GM12892 (cell line): ENCODE data around the gene CACNA1C.
"Not testable (repeated sequence)": the region's sequence is repeated elsewhere in the genome, so short reads cannot be mapped to it uniquely, and the experiment has no call there.

Experiments
- DNase-seq: peaks from one replicate; pipeline ENCODE4 v3.0.0; 2011; ENCODE audit not compliant: insufficient read length
- FAIRE-seq: peaks from 2 replicates; lab custom pipeline; 2011; peaks lifted over from hg19 to GRCh38; lab: Jason Lieb, UNC
- POLR2A ChIP-seq: IDR thresholded peaks from 2 replicates; pipeline ENCODE4 v1.6.1; 2011; ENCODE audit warnings: low read depth, low read length, control low read depth
- POLR2AphosphoS5 ChIP-seq: IDR thresholded peaks from 2 replicates; pipeline ENCODE4 v1.6.1; 2011; ENCODE audit warnings: low read depth, low read length, control low read depth
- TAF1 ChIP-seq: IDR thresholded peaks from 2 replicates; pipeline ENCODE4 v1.6.1; 2011; ENCODE audit warnings: low read depth, mild to moderate bottlenecking, control low read depth, low read length, borderline replicate concordance

Gene CACNA1C

GRCh38 chr12:2697057-2697800 is 644.4 kb downstream of the CACNA1C start:
- DNase-seq (no peak), FAIRE-seq (no peak)
- TF ChIP-seq TAF1 (no peak), POLR2A (no peak), POLR2AphosphoS5 (no peak)

- FAIRE-seq (no peak), DNase-seq (no peak)
- TF ChIP-seq POLR2A (no peak), POLR2AphosphoS5 (no peak)
Measured at GRCh38 chr12:2698566-2698965, 645.8 kb downstream of the CACNA1C start.

GRCh38 chr12:2710701-2711100 is 657.9 kb downstream of the CACNA1C start:
- no peak for FAIRE-seq
- no peak for DNase-seq
- no peak for TF ChIP-seq POLR2A
- no peak for TF ChIP-seq TAF1
- no peak for TF ChIP-seq POLR2AphosphoS5

- no peak for TF ChIP-seq POLR2A
- TF ChIP-seq TAF1, result no peak
- TF ChIP-seq POLR2AphosphoS5, result no peak
- FAIRE-seq (no peak), DNase-seq (no peak)
Measured at GRCh38 chr12:2719392-2719791, 666.6 kb downstream of the CACNA1C start.

- no peak for FAIRE-seq
- TF ChIP-seq POLR2A (no peak), POLR2AphosphoS5 (no peak), TAF1 (no peak)
Measured at GRCh38 chr12:2722806-2723205, 670.0 kb downstream of the CACNA1C start.

GRCh38 chr12:2732290-2732689 is 679.5 kb downstream of the CACNA1C start:
- TF ChIP-seq TAF1, result no peak
- TF ChIP-seq POLR2A, result no peak
- no peak for TF ChIP-seq POLR2AphosphoS5
- DNase-seq (no peak), FAIRE-seq (no peak)

More at GRCh38 chr12:2722806-2723205, 670.0 kb downstream of the CACNA1C start:
- DNase-seq, result no peak

- no peak for FAIRE-seq
- TF ChIP-seq POLR2AphosphoS5, result no peak
- no peak for TF ChIP-seq POLR2A
- TF ChIP-seq TAF1, result no peak
- no peak for DNase-seq
Measured at GRCh38 chr12:2733493-2734355, 680.9 kb downstream of the CACNA1C start.

- no peak for TF ChIP-seq TAF1
- no peak for TF ChIP-seq POLR2A
- no peak for TF ChIP-seq POLR2AphosphoS5
- FAIRE-seq, result no peak
- no peak for DNase-seq
Measured at GRCh38 chr12:2735432-2735831, 682.6 kb downstream of the CACNA1C start.

GRCh38 chr12:2737656-2738241 is 685.0 kb downstream of the CACNA1C start:
- TF ChIP-seq TAF1 (no peak), POLR2AphosphoS5 (no peak), POLR2A (no peak)
- no peak for FAIRE-seq
- no peak for DNase-seq

GRCh38 chr12:2739069-2739468 is 686.3 kb downstream of the CACNA1C start:
- DNase-seq (no peak), FAIRE-seq (peak; percentile 36)
- TF ChIP-seq POLR2A (no peak), TAF1 (no peak), POLR2AphosphoS5 (no peak)

GRCh38 chr12:2739832-2740641 is 687.2 kb downstream of the CACNA1C start:
- no peak for TF ChIP-seq TAF1
- no peak for TF ChIP-seq POLR2AphosphoS5
- no peak for TF ChIP-seq POLR2A
- DNase-seq (no peak), FAIRE-seq (no peak)

- FAIRE-seq, DNase-seq: not testable (repeated sequence)
Measured at GRCh38 chr12:2742037-2742436, 689.2 kb downstream of the CACNA1C start.
